Lung (tissue), 12 donors: ENCODE data around the gene USP15. TPM values are rescaled to one million over a fixed set of nuclear protein-coding genes. Genes with fewer than 3 reads are reported as not detected.
A peak's percentile ranks its signal among the peaks of the same experiment; 100 is the strongest.

Experiments
- ATAC-seq: fragments of 200-7000 bp; cut with Tn5 transposase; one replicate; pipeline ENCODE4 v1.9.1; 2020; ENCODE audit warnings: moderate number of reproducible peaks; ENCODE audit not compliant: insufficient read depth, low FRiP score
- DNase-seq, 3 donors: peaks; one replicate each; pipeline ENCODE4 v3.0.0-alpha.2; 2013 to 2017
- H3K27ac ChIP-seq, 2 donors: one replicate each; pipeline ENCODE4 v1.5.1; 2013; ENCODE audit warnings: mild to moderate bottlenecking in 2 of 2, moderate library complexity in 2 of 2, control low read depth in 1 of 2, inconsistent platforms in 1 of 2, low read depth in 1 of 2, low read length in 1 of 2
- H3K27me3 ChIP-seq, 3 donors: one replicate each; pipeline ENCODE4 v1.5.1; 2013; ENCODE audit warnings: low read length in 2 of 3; ENCODE audit not compliant: control insufficient read depth in 3 of 3, insufficient read depth in 3 of 3
- H3K36me3 ChIP-seq, 4 donors: one replicate each; pipeline ENCODE4 v1.5.1; 2013; ENCODE audit warnings: low read length in 4 of 4, mild to moderate bottlenecking in 1 of 4, moderate library complexity in 1 of 4; ENCODE audit not compliant: control insufficient read depth in 4 of 4, insufficient read depth in 4 of 4
- H3K4me1 ChIP-seq, 5 donors: one replicate each; pipeline ENCODE4 v1.5.1; 2013; ENCODE audit warnings: low read length in 5 of 5, mild to moderate bottlenecking in 2 of 5, moderate library complexity in 1 of 5; ENCODE audit not compliant: control insufficient read depth in 5 of 5, insufficient read depth in 5 of 5
- H3K4me3 ChIP-seq: one replicate; pipeline ENCODE4 v1.5.1; 2013; ENCODE audit warnings: mild to moderate bottlenecking, control low read depth, moderate library complexity
- H3K9ac ChIP-seq, 2 donors: one replicate each; pipeline ENCODE4 v1.5.1; 2013; ENCODE audit warnings: low read length in 2 of 2, control low read depth in 1 of 2; ENCODE audit not compliant: insufficient read depth in 1 of 2
- H3K9me3 ChIP-seq, 4 donors: one replicate each; pipeline ENCODE4 v1.5.1; 2013; ENCODE audit warnings: low read length in 3 of 4, mild to moderate bottlenecking in 1 of 4, moderate library complexity in 1 of 4; ENCODE audit not compliant: control insufficient read depth in 4 of 4, insufficient read depth in 3 of 4
- WGBS, 2 donors: extraction: QIAGEN DNeasy Blood & Tissue Kit; methylation state at CpG; one replicate each; pipeline ENCODE4 v1.1.7; 2013; 5-methylcytosine and 5-hydroxymethylcytosine counted together
- polyA plus RNA-seq, 2 donors: library from polyadenylated mRNA; stranded (reverse); fragments of 200-250 nt; gene quantifications; one replicate each; pipeline ENCODE4 v1.2.1, GENCODE V29; 2013
- total RNA-seq, 2 donors: library from RNA; depleted of rRNA in 1 of 2; stranded (reverse); fragments of >200 nt in 1 of 2; gene quantifications; one replicate each; pipeline ENCODE4 v1.2.1, GENCODE V29; 2014 to 2021
- TF ChIP-seq, protein P1 (sequence below): IDR thresholded peaks from 2 replicates; pipeline ENCODE4 v1.5.1; 2012; ENCODE audit warnings: mild to moderate bottlenecking; ENCODE audit errors: control extremely low read depth, extremely low read depth
- donor health status: control.
- donor health status: control.
- donor health status: Bipolar disorder and iron deficiency.
- donor health status: healthy.
- donor health status: DM: yes; HTN: yes; CAD: no.

The USP15 gene
- total and polyA plus RNA-seq, 4 donors, result 62.0 to 143 (median 82.6) TPM

GRCh38 chr12:62249419-62249818, 10.8 kb upstream of the USP15 start:
- ATAC-seq, result no peak
- no peak overlapping the region for H3K4me3 ChIP-seq
- H3K36me3 ChIP-seq, result no peaks in the 10 kb centered on the region
- TF ChIP-seq, protein P1, sequence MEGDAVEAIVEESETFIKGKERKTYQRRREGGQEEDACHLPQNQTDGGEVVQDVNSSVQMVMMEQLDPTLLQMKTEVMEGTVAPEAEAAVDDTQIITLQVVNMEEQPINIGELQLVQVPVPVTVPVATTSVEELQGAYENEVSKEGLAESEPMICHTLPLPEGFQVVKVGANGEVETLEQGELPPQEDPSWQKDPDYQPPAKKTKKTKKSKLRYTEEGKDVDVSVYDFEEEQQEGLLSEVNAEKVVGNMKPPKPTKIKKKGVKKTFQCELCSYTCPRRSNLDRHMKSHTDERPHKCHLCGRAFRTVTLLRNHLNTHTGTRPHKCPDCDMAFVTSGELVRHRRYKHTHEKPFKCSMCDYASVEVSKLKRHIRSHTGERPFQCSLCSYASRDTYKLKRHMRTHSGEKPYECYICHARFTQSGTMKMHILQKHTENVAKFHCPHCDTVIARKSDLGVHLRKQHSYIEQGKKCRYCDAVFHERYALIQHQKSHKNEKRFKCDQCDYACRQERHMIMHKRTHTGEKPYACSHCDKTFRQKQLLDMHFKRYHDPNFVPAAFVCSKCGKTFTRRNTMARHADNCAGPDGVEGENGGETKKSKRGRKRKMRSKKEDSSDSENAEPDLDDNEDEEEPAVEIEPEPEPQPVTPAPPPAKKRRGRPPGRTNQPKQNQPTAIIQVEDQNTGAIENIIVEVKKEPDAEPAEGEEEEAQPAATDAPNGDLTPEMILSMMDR, result no peak
- no peak overlapping the region for H3K9ac ChIP-seq
- H3K4me1 ChIP-seq, result no peaks in the 10 kb centered on the region
- DNase-seq, result no peak
- no peaks in the 10 kb centered on the region for H3K9me3 ChIP-seq
- H3K27ac ChIP-seq, result no peak overlapping the region
- no peaks in the 10 kb centered on the region for H3K27me3 ChIP-seq
- 81 to 94% methylated on average over 2 of the region's 2 CpGs for WGBS, 2 donors

GRCh38 chr12:62250671-62251608, 9.3 kb upstream of the USP15 start:
- H3K27me3 ChIP-seq, result no peaks in the 10 kb centered on the region
- ATAC-seq (peak; percentile 58), DNase-seq (no peak)
- no peak overlapping the region for H3K27ac ChIP-seq
- 54 to 64% methylated on average over 3 of the region's 3 CpGs for WGBS, 2 donors
- H3K36me3 ChIP-seq, result no peaks in the 10 kb centered on the region
- H3K9me3 ChIP-seq, result no peaks in the 10 kb centered on the region
- TF ChIP-seq, protein P1, result no peak
- no peaks in the 10 kb centered on the region for H3K4me1 ChIP-seq
- H3K4me3 ChIP-seq, result no peak overlapping the region
- no peak overlapping the region for H3K9ac ChIP-seq

DNA sequence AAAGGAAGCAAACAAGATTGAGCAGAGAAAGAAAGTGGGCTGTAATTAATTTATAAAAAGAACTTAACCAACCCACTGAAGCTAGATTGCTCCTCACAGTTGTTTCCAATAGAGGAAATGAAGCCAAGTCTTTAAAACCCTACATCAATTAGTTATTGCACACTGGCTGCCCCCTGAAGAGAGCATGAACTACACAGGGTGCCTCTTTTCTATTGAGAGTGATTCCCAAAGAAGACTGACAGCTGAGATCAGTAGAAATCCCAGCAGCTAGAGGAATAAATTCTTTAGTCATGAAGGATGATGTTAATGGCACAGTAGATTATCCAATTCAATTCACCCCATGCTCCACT, 8.6 kb upstream of the USP15 start:
- H3K27ac ChIP-seq, result no peak overlapping the region
- TF ChIP-seq, protein P1, result no peak
- DNase-seq, result no peak
- H3K4me1 ChIP-seq, result no peaks in the 10 kb centered on the region
- H3K9me3 ChIP-seq, result no peaks in the 10 kb centered on the region
- H3K9ac ChIP-seq, result no peak overlapping the region
- no peaks in the 10 kb centered on the region for H3K36me3 ChIP-seq
- H3K4me3 ChIP-seq, result no peak overlapping the region
- no peak for ATAC-seq
- H3K27me3 ChIP-seq, result no peaks in the 10 kb centered on the region

DNA sequence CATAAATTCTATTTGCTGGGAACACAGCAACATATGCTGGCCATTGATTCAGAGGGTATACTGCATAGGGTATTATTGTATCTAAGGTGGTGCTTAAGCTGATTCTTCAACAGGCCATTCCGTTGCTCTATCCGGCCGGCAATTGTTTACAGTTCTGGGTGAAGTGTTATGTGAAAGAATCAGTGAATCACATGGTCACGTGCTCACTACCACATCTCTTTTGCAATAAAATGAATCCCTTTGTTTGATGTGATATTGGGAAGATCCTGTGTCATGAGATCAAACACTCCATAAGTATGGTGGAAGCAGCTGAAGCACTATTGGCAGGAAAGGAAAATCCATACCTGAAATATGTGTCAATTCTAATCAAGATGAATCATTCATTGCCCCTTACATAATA, 7.6 kb upstream of the USP15 start:
- Histone ChIP-seq H3K4me1 (peaks cover 0 to 6% (median 0%) of the 10 kb centered on the region in 5 donors), H3K36me3 (no peaks in the 10 kb centered on the region), H3K27ac (no peak overlapping the region), H3K9me3 (no peaks in the 10 kb centered on the region), H3K9ac (no peak overlapping the region), H3K27me3 (no peaks in the 10 kb centered on the region), H3K4me3 (no peak overlapping the region)
- 66 to 79% methylated on average over 4 of the region's 4 CpGs for WGBS, 2 donors
- TF ChIP-seq, protein P1, result no peak
- ATAC-seq, result no peak
- DNase-seq, result no peak
